Activated T-cell treated with anti-CD3 and anti-CD28 coated beads, Interleukin-2, amount 50 U/mL, for 72 hours (primary cell): ENCODE results near the gene NT5DC4. TPM values are rescaled to one million over a fixed set of nuclear protein-coding genes. Genes with fewer than 3 reads are reported as not detected.

ENCODE experiments used
- ATAC-seq, 2 donors: fragments of 150-1000 bp; cut with Tn5 transposase; replicated peaks in 1 of 2; 2 replicates each; pipeline ENCODE4 v1.10.0; 2021; ENCODE audit warnings: moderate library complexity in 2 of 2, mild to moderate bottlenecking in 1 of 2
- DNase-seq, 2 donors: peaks; one replicate each; pipeline ENCODE4 v3.0.0; 2021 to 2022; ENCODE audit warnings: mixed read lengths in 1 of 2
- H3K27ac Mint-ChIP-seq: one replicate; pipeline ENCODE4 v1.8.0; 2022; ENCODE audit warnings: mild to moderate bottlenecking, moderate library complexity, mixed read lengths
- H3K27me3 Mint-ChIP-seq: one replicate; pipeline ENCODE4 v1.8.0; 2022; ENCODE audit warnings: low read depth, mixed read lengths
- H3K36me3 Mint-ChIP-seq, 2 donors: one replicate each; pipeline ENCODE4 v1.8.0; 2022; ENCODE audit warnings: mixed read lengths in 2 of 2, mild to moderate bottlenecking in 1 of 2; ENCODE audit not compliant: insufficient read depth in 2 of 2
- H3K4me1 Mint-ChIP-seq: one replicate; pipeline ENCODE4 v1.8.0; 2022; ENCODE audit warnings: low read depth, mixed read lengths
- H3K4me3 Mint-ChIP-seq, 2 donors: one replicate each; pipeline ENCODE4 v1.8.0; 2022; ENCODE audit warnings: mild to moderate bottlenecking in 2 of 2, mixed read lengths in 2 of 2, moderate library complexity in 2 of 2
- H3K9me3 Mint-ChIP-seq, 2 donors: one replicate each; pipeline ENCODE4 v1.8.0; 2022; ENCODE audit warnings: mixed read lengths in 2 of 2
- total RNA-seq, 2 donors: library from RNA; stranded (reverse); gene quantifications; one replicate each; pipeline ENCODE4 v1.2.3, GENCODE V29; 2022

NT5DC4 gene
- total RNA-seq, 2 donors from 2014 or later = 1.2 TPM; not detected in 1

DNA sequence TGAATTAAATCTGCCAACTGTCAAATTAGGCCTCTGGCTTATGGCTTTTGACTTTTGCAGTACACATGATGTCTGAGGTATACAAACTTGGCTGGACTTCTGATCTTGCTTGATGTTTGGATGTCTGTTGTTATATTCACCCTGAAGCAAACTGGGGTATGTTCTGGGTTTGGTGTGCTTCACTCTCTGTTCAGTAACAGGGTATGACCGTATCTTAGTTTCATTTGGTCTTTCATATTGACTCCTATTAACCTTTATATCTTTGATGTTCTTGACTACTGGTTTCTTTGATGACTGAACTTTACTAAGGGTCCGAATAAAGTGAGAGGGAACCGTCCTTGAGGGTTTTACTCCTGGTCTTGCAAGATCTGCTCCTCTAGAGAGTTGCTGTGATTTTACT lies 35.4 kb downstream of the NT5DC4 start:
- ATAC-seq (no peak), DNase-seq (no peak)
- no peak overlapping the region for H3K27ac Mint-ChIP-seq
- H3K9me3 Mint-ChIP-seq = peaks cover 0 to 2% of the 10 kb centered on the region in 2 donors
- peaks cover 24 to 52% of the 10 kb centered on the region in 2 donors for H3K36me3 Mint-ChIP-seq
- peaks cover 16% of the 10 kb centered on the region for H3K4me1 Mint-ChIP-seq
- H3K4me3 Mint-ChIP-seq = peak overlapping the region in 1 of 2 donors; percentile 6
- no peaks in the 10 kb centered on the region for H3K27me3 Mint-ChIP-seq

- no peak overlapping the region for H3K27ac Mint-ChIP-seq
- DNase-seq (no peak), ATAC-seq (no peak)
- H3K4me3 Mint-ChIP-seq = no peak overlapping the region
- H3K36me3 Mint-ChIP-seq = peaks cover 28 to 57% of the 10 kb centered on the region in 2 donors
- H3K9me3 Mint-ChIP-seq = peaks cover 0 to 2% of the 10 kb centered on the region in 2 donors
- H3K4me1 Mint-ChIP-seq = peaks cover 19% of the 10 kb centered on the region
- H3K27me3 Mint-ChIP-seq = no peaks in the 10 kb centered on the region
Measured at GRCh38 chr2:112757265-112757664, 36.4 kb downstream of the NT5DC4 start.

DNA sequence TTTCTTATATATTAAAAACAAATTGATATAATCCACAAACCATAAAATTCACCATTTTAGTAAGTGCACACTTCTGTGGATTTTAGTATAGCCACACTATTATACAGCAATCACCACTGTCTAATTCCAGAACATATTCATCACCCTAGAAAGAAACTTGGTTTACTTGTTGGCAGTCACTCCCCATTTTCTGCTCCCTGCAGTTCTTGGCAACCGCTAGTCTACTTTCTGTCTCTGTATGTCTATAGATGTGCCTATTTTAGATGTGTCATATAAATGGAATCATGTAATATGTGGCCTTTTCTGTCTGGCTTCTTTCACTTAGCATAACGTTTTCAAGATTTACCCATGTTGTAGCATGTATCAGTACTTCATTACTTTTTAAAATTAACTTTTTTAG lies 37.9 kb downstream of the NT5DC4 start:
- DNase-seq (no peak), ATAC-seq (no peak)
- Mint-ChIP-seq H3K27ac (no peak overlapping the region), H3K27me3 (no peaks in the 10 kb centered on the region), H3K9me3 (peaks cover 0 to 1% of the 10 kb centered on the region in 2 donors), H3K4me1 (peaks cover 33% of the 10 kb centered on the region), H3K36me3 (peaks cover 27 to 60% of the 10 kb centered on the region in 2 donors), H3K4me3 (no peak overlapping the region)

DNA sequence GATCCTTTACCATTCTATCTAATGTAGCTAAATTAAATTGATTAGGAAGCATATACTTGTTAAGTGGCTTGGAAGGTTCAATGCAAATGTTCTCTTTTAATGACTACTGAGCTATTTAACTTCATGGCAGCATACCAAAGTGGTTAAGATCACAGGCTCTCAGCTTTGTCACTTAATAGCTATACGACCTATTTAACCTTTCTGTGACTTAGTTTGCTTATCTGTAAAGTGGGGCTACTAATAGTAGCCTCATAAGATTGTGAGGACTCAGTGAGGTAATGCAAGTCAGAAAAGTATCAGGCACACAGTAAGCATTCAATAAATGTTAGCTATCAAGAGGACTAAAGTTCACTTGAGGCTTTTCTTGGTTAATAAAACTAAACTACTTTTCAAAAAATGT lies 39.3 kb downstream of the NT5DC4 start:
- ATAC-seq (no peak), DNase-seq (no peak)
- H3K4me1 Mint-ChIP-seq = peaks cover 28% of the 10 kb centered on the region
- no peaks in the 10 kb centered on the region for H3K9me3 Mint-ChIP-seq
- no peak overlapping the region for H3K27ac Mint-ChIP-seq
- no peak overlapping the region for H3K4me3 Mint-ChIP-seq
- peaks cover 26 to 50% of the 10 kb centered on the region in 2 donors for H3K36me3 Mint-ChIP-seq
- no peaks in the 10 kb centered on the region for H3K27me3 Mint-ChIP-seq

GRCh38 chr2:112762276-112762675 lies 41.5 kb downstream of the NT5DC4 start:
- no peak overlapping the region for H3K27ac Mint-ChIP-seq
- H3K4me3 Mint-ChIP-seq = peak overlapping the region; percentile 90 to 96
- DNase-seq = no peak
- ATAC-seq = no peak
- peaks cover 20 to 38% of the 10 kb centered on the region in 2 donors for H3K36me3 Mint-ChIP-seq
- H3K9me3 Mint-ChIP-seq = no peaks in the 10 kb centered on the region
- peaks cover 37% of the 10 kb centered on the region for H3K4me1 Mint-ChIP-seq
- H3K27me3 Mint-ChIP-seq = no peaks in the 10 kb centered on the region

GRCh38 chr2:112764071-112765044 lies 43.5 kb downstream of the NT5DC4 start, which contains the start of gene CKAP2L:
Gene CKAP2L (minus strand): TSS chr2:112764609. CDS start chr2:112764598, 11 bp downstream.
- Mint-ChIP-seq H3K36me3 (peaks cover 11 to 28% of the 10 kb centered on the region in 2 donors), H3K27ac (peak within 1 kb of the TSS; percentile 87), H3K4me3 (peak within 1 kb of the TSS; percentile 90 to 96), H3K4me1 (peaks cover 35% of the 10 kb centered on the region), H3K27me3 (no peaks in the 10 kb centered on the region), H3K9me3 (no peaks in the 10 kb centered on the region)
- DNase-seq (peak; percentile 95 to 97), ATAC-seq (peak; percentile 97 to 98)

GRCh38 chr2:112765251-112765650 lies 44.4 kb downstream of the NT5DC4 start:
- Mint-ChIP-seq H3K9me3 (no peaks in the 10 kb centered on the region), H3K36me3 (peaks cover 8 to 26% of the 10 kb centered on the region in 2 donors), H3K27ac (no peak overlapping the region), H3K4me3 (peak overlapping the region; percentile 90 to 96), H3K4me1 (peaks cover 35% of the 10 kb centered on the region), H3K27me3 (no peaks in the 10 kb centered on the region)
- ATAC-seq = no peak
- DNase-seq = no peak

GRCh38 chr2:112767693-112768330 lies 47.0 kb downstream of the NT5DC4 start:
- no peak for DNase-seq
- Mint-ChIP-seq H3K27ac (no peak overlapping the region), H3K9me3 (no peaks in the 10 kb centered on the region), H3K4me1 (peaks cover 26% of the 10 kb centered on the region), H3K4me3 (peak overlapping the region; percentile 27 to 52), H3K27me3 (peaks cover 5% of the 10 kb centered on the region), H3K36me3 (peaks cover 4 to 6% of the 10 kb centered on the region in 2 donors)
- ATAC-seq = no peak

DNA sequence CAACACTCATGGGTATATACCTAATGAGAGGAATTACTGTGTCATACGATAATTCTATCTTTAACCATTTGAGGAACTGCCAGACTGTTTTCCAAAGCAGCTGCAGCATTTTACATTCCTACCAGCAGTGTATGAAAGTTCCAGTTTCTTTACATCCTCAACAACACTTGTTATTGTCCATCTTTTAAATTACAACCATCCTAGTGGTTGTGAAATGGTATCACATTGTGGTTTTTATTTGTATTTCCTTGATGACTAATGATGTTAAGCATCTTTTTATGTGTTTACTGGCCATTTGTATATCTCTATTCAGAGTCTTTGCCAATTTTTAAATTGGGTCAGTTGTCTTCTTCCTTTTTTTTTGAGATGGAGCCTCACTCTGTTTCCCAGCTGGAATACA lies 47.6 kb downstream of the NT5DC4 start:
- Mint-ChIP-seq H3K27me3 (peaks cover 9% of the 10 kb centered on the region), H3K36me3 (peaks cover 4% of the 10 kb centered on the region in 2 donors), H3K4me3 (peak overlapping the region in 1 of 2 donors; percentile 52), H3K27ac (no peak overlapping the region), H3K4me1 (peaks cover 20% of the 10 kb centered on the region), H3K9me3 (no peaks in the 10 kb centered on the region)
- DNase-seq (no peak), ATAC-seq (no peak)

- Mint-ChIP-seq H3K27ac (no peak overlapping the region), H3K9me3 (peaks cover 6 to 8% of the 10 kb centered on the region in 2 donors), H3K4me3 (no peak overlapping the region), H3K4me1 (peaks cover 12% of the 10 kb centered on the region), H3K27me3 (peaks cover 30% of the 10 kb centered on the region), H3K36me3 (peaks cover 0 to 4% of the 10 kb centered on the region in 2 donors)
- ATAC-seq = no peak
- no peak for DNase-seq
Measured at GRCh38 chr2:112772322-112772721, 51.5 kb downstream of the NT5DC4 start.

GRCh38 chr2:112772911-112773475 lies 52.2 kb downstream of the NT5DC4 start:
- ATAC-seq (no peak), DNase-seq (no peak)
- peaks cover 0 to 4% of the 10 kb centered on the region in 2 donors for H3K36me3 Mint-ChIP-seq
- peaks cover 6 to 8% of the 10 kb centered on the region in 2 donors for H3K9me3 Mint-ChIP-seq
- peaks cover 12% of the 10 kb centered on the region for H3K4me1 Mint-ChIP-seq
- peaks cover 36% of the 10 kb centered on the region for H3K27me3 Mint-ChIP-seq
- no peak overlapping the region for H3K27ac Mint-ChIP-seq
- H3K4me3 Mint-ChIP-seq = no peak overlapping the region

DNA sequence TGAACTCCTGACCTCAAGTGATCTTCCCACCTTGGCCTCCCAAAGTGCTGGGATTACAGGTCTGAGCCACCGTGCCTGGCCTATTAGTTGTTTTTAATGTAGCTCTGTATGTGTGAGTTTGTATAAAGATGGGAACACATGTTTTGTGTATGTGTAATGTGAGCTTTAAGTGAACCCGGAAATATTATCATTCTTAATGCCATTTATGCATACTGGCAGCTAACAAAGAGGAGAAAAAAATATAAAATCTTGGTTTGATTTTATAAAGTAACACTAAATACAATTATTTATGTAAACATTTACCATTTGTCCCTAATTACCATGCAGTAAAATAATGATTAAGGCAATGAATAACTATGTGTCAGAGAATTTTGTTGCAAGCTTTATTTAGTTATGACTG lies 52.7 kb downstream of the NT5DC4 start:
- peaks cover 12% of the 10 kb centered on the region for H3K4me1 Mint-ChIP-seq
- H3K27me3 Mint-ChIP-seq = peaks cover 41% of the 10 kb centered on the region
- no peak overlapping the region for H3K27ac Mint-ChIP-seq
- ATAC-seq (no peak), DNase-seq (no peak)
- peaks cover 0 to 4% of the 10 kb centered on the region in 2 donors for H3K36me3 Mint-ChIP-seq
- no peak overlapping the region for H3K4me3 Mint-ChIP-seq
- H3K9me3 Mint-ChIP-seq = peaks cover 6 to 8% of the 10 kb centered on the region in 2 donors
